Stimulated activated naive CD4-positive, alpha-beta T cell (primary cell): ENCODE measurements around the gene HSPA8.

Source experiments
- DNase-seq, 6 experiments: peaks; one replicate each; lab custom pipeline; 2025; lab: John Stamatoyannopoulos, UW

HSPA8 gene

DNA sequence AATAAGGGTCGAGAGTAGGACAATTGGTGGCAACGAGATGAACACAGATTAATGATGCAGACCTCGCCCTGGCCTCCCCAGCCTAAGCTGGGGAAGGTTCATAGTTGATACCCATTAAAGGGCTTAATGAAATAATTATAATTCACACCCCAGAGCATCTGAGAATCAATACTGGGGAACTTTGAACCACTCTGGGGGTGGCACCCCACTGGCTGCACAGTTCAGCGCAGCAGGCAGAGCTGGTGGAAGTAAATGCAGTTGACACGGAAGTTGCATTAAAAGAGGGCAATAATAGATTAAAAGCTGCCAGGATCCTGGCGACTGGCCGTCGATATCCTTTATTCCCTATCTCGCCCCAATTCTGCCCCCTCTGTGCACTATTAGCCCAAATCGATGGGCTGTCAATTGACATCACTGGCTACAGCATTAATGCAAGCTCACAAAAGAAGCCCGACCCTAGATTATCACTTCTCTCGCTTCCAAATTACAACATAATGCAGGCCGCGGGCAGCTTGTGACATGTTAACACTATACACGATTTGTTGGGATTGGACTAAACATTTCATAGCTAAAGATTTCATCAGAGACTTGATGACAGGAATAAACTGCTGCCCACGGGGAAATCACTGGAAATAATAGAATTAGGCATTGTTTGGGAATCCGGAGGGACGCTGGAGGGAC lies 14.5 kb downstream of the HSPA8 start:
- DNase-seq, result no peak

DNA sequence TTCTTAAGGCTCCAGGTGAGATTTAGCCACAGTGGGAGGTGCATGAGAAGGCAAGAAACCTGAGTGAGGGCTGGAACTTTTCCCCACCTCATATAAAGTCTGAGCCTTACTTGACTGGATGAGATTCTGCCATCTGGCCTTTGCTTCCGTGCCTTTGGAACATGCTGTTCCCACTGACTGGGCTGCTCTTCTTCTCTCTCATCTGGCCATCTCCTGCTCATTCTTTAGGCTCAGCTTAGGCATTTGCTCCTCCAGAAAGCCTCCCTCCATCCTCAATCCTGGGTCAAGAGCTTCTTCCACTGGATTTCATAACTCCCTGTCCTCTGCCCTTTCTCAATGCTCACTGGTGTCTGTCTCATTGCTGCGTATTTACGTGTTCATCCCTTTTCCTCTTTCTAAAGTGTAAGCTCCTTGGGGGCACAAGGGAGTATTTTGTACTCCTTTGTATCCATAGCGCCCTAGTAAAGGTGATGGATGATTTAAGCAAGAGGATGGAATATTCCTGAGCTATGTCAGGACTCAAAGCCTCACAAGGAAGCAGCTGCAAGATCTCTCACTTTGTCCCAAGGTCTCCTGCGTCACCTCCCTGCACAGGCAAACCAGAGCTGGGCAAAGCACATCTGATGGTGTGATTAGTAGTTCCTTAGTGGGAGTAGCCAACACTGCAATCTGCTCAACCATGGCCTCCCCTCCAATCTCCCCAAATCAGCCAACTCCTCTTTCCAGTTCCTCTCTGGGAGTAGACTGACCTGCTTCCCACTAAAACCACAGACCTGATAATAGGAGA lies 15.3 kb downstream of the HSPA8 start:
- no peak for DNase-seq

GRCh38 chr11:123045101-123045500 lies 16.8 kb downstream of the HSPA8 start:
- DNase-seq, result no peak

GRCh38 chr11:123041185-123041584 lies 20.8 kb downstream of the HSPA8 start:
- no peak for DNase-seq

DNA sequence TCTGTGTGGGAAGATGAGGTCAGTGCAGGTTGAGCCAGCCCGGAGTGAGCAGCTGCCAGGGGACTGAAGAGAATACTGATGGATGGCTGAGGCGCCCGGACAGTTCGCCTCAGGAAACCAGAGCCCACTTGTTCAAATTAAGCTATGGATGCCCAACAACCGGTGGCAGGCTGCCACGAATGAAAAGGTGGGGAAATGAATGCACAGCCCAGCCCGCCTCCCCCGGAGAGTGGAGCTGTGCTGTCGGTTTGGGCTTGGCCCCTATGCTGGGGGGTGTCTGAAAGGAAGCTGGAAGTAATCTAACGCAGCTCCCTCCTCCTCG lies 21.9 kb downstream of the HSPA8 start:
- DNase-seq, result no peak

DNA sequence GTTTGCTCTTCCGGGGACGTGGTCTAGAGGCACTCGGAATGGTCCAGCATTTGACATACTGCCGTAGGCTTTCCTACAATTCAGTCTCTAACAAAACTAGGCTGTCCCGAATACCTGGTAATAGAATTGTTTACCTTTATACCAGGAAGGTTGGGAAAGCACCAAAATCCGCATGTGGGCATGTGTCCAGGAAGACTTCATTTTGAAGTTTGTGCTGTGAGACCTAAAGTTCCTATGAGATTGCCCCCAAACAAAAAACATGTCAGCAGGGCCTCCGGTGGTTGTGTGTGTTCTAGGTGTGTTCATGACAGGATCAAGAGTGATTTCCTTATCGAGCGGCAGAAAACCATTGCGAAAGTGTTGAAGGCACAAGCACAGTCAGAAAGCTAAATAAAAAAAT lies 26.1 kb downstream of the HSPA8 start:
- DNase-seq, result no peak

- no peak for DNase-seq
Observed at GRCh38 chr11:123034597-123034996, 27.3 kb downstream of the HSPA8 start.

DNA sequence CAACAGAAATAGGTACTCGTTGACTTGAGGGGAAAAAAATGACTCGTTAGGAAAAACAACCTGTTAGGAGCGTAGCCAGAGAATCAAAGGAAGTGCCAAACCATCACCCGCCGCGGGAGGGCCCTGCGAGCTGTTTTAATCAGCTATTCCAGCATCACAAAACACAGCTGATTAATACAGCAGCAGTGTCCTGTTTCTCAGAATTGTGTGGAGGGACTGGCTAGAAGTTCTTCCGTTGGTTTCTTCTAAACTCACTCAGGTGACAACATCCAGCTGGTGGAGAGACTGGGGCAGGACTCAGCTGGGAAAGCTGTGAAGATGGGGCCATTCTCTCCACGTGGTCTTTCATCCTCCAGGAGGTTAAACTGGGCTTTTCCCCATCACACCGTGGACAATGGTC lies 28.0 kb downstream of the HSPA8 start:
- no peak for DNase-seq

DNA sequence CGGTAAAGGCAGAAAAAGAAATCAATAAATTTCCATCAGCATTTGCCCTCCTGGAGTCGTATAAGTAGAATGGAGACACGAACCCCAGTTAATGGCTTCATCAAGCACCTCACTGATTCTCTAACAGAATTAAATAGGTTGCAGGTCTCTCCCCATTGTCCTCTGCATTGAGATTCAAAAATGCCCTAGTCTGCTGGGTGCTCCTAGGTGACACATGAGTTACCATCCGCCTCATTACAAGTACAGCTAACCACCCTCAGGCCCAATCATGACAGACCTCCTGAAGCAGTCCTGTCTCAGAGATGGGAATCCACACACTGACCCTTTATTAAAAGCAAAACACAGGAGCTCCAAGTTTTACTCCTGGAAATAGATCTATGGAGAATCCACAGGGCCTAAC lies 31.4 kb downstream of the HSPA8 start:
- no peak for DNase-seq

DNA sequence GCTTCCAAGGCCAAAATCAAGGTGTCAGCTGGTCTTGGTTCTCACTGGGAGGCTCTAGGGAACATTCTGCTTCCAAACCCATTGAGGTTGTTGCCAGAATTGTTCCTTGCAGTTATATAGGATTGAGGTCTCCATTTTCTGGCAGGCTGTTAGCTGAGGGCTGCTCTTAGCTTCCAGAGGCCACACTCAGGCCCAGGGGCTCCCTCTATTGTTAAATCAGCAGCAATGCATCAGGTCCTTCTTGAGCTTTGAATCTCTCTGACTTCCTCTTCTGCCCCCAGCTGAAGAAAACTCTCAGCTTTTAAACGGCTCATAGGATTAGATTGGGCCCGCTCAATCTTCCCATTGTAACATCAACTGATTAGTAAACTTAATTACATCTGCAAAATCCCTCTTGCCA lies 41.0 kb downstream of the HSPA8 start:
- peak in 3 of 6 experiments; percentile 3 to 38 (median 25) for DNase-seq

DNA sequence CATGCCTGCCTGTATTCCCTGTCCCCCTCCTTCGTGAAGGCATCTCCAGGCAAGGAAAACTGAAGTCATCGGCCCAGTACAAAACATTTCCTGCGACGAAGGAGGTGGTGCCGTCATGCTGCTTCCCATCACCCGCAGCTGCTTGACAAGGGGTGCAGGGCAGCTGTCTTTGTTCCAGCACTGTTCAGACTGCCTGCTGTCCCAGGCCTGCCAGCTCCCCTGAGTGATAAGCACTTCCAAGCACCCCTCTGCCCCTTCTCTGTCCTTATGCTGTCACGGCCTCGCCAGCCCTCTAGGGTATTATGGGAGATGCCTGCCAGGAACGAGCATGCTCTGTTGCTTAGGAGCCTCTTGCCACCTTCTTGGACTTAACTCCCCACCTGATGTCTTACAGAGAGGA lies 43.2 kb downstream of the HSPA8 start:
- no peak for DNase-seq

DNA sequence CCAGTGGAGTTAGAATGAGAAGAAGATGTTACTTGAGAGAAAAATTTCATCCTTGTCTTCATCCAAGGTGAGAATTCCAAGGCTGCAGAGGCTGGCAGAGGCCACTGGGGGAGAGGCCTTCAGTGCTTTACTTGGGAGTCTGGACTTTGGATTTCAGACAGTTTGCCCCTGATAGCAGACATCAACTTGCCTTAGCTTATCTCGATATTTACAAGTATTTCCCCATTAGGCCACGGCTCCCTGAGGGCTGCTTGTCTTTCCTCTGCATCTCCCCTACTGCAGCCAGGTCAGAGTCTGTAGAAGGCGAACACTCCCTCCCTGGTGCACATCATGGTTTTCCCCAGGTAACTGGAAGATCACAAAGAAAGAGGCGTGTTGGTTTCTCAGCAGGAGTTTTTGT lies 50.4 kb downstream of the HSPA8 start:
- no peak for DNase-seq
